Activated T-cell treated with anti-CD3 and anti-CD28 coated beads, Interleukin-2, amount 50 U/mL, for 4 hours (primary cell): ENCODE results near the gene DOCK6. TPM values are rescaled to one million over a fixed set of nuclear protein-coding genes. Genes with fewer than 3 reads are reported as not detected.
"Not testable (repeated sequence)": the region's sequence is repeated elsewhere in the genome, so short reads cannot be mapped to it uniquely, and the experiment has no call there.

Source experiments
- ATAC-seq, 2 donors: fragments of 200-7000 bp; cut with Tn5 transposase; one replicate each; pipeline ENCODE4 v1.10.0; 2021
- DNase-seq: peaks from one replicate; pipeline ENCODE4 v3.0.0-alpha.2; 2020
- H3K27me3 Mint-ChIP-seq: one replicate; pipeline ENCODE4 v1.8.0; 2021; ENCODE audit warnings: low read depth, mixed read lengths
- H3K36me3 Mint-ChIP-seq: one replicate; pipeline ENCODE4 v1.8.0; 2022; ENCODE audit warnings: mixed read lengths; ENCODE audit not compliant: insufficient read depth
- H3K4me1 Mint-ChIP-seq: one replicate; pipeline ENCODE4 v1.8.0; 2021; ENCODE audit warnings: low read depth, mixed read lengths
- H3K4me3 Mint-ChIP-seq: one replicate; pipeline ENCODE4 v1.8.0; 2021; ENCODE audit warnings: mild to moderate bottlenecking, moderate library complexity, mixed read lengths
- H3K9me3 Mint-ChIP-seq: one replicate; pipeline ENCODE4 v1.8.0; 2021; ENCODE audit warnings: mixed read lengths
- total RNA-seq, 3 donors: library from RNA; stranded (reverse); gene quantifications; one replicate each; pipeline ENCODE4 v1.2.1, GENCODE V29; 2021

DOCK6 gene
- total RNA-seq, 3 donors from 2014 or later: 1.7 to 2.9 (median 2.1) TPM

GRCh38 chr19:11177592-11177991 is 84.7 kb downstream of the DOCK6 start:
- H3K4me3 Mint-ChIP-seq: no peak overlapping the region
- peaks cover 8% of the 10 kb centered on the region for H3K4me1 Mint-ChIP-seq
- no peaks in the 10 kb centered on the region for H3K9me3 Mint-ChIP-seq
- ATAC-seq: no peak
- no peak for DNase-seq
- no peaks in the 10 kb centered on the region for H3K36me3 Mint-ChIP-seq
- H3K27me3 Mint-ChIP-seq: peaks cover 2% of the 10 kb centered on the region

GRCh38 chr19:11176466-11177193 is 85.7 kb downstream of the DOCK6 start:
- H3K9me3 Mint-ChIP-seq: no peaks in the 10 kb centered on the region
- H3K27me3 Mint-ChIP-seq: peaks cover 2% of the 10 kb centered on the region
- no peaks in the 10 kb centered on the region for H3K36me3 Mint-ChIP-seq
- ATAC-seq (no peak), DNase-seq (no peak)
- H3K4me3 Mint-ChIP-seq: no peak overlapping the region
- H3K4me1 Mint-ChIP-seq: peaks cover 8% of the 10 kb centered on the region

- Mint-ChIP-seq H3K4me3 (no peak overlapping the region), H3K36me3 (no peaks in the 10 kb centered on the region)
These were observed 86.4 kb downstream of the DOCK6 start for GRCh38 chr19:11175920-11176319.

DNA sequence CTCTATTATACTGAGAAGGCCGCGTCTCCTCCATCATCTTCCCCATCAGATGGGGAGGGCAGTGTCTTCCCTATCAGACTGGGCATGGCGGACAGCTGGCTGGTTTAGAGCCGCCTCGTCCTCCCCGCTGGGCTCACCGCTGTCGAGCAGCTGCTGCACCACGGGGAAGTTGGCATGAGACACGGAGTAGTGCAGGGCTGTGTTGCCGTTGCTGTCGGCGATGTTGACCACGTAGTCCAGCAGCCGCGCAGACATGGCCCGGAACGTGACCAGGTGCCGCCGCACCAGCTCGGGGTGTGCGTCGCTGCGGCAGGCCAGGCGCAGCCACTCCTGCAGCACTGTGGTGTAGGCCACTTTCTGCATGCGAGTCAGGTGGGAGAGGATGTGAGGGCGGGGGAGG is 88.0 kb downstream of the DOCK6 start:
- H3K4me3 Mint-ChIP-seq: no peak overlapping the region
- peaks cover 2% of the 10 kb centered on the region for H3K27me3 Mint-ChIP-seq
- H3K4me1 Mint-ChIP-seq: no peaks in the 10 kb centered on the region
- ATAC-seq (no peak), DNase-seq (no peak)
- H3K36me3 Mint-ChIP-seq: no peaks in the 10 kb centered on the region
- no peaks in the 10 kb centered on the region for H3K9me3 Mint-ChIP-seq

More at GRCh38 chr19:11175920-11176319, 86.4 kb downstream of the DOCK6 start:
- no peak for ATAC-seq
- peaks cover 8% of the 10 kb centered on the region for H3K4me1 Mint-ChIP-seq
- no peaks in the 10 kb centered on the region for H3K9me3 Mint-ChIP-seq
- DNase-seq: no peak
- peaks cover 2% of the 10 kb centered on the region for H3K27me3 Mint-ChIP-seq

DNA sequence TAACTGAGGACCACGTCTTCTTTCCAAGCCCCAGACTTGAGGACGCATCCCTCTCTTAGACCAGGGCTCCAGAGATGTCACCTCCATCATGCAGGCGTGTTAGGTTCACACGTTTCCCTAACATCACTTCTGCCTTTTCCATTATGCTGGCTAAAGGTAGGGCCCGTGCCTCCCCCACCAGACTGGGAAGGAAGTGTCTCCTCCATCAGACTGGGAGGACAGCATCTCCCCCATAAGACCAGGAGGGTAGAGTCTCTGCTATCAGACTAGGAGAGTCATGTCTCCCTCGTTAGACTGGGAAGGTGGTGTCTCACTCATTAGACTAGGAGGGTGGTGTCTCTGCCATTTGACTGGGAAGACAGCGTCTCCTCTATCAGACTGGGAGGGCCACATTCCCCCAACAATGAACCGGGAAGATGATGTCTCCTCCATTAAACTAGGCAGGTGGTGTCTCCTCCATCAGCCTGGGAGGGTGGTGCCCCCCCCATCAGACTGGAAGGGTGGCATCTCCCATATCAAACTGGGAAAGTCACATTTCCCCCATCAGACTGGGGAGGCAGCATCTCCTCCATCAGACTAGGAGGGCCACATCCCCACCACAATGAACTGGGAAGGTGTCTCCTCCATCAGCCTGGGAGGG is 88.7 kb downstream of the DOCK6 start:
- no peak overlapping the region for H3K4me3 Mint-ChIP-seq
- H3K9me3 Mint-ChIP-seq: no peaks in the 10 kb centered on the region
- no peaks in the 10 kb centered on the region for H3K36me3 Mint-ChIP-seq
- no peaks in the 10 kb centered on the region for H3K4me1 Mint-ChIP-seq
- peaks cover 2% of the 10 kb centered on the region for H3K27me3 Mint-ChIP-seq
- DNase-seq (no peak), ATAC-seq (no peak)

DNA sequence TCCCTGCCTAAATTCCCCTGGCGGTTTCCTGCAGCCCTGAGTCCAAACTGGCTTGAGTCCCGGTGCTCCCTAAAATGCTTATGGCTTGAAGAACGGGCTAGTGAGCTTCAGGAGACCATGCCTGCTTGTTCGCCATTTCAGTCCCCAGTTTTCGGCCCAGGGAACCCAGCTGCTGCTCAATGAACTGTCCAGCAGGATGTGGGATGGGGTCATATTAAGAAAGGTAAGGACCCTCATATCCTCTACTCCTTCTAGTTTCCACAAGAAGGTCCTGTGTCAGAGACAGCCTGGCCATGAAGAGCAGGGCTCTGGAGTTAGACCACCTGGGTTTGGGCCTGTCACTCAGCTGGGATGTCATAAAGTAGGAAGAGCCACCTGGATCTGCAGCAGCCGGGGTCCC is 89.7 kb downstream of the DOCK6 start:
- ATAC-seq (no peak), DNase-seq (no peak)
- H3K9me3 Mint-ChIP-seq: no peaks in the 10 kb centered on the region
- no peak overlapping the region for H3K4me3 Mint-ChIP-seq
- H3K4me1 Mint-ChIP-seq: no peaks in the 10 kb centered on the region
- no peaks in the 10 kb centered on the region for H3K27me3 Mint-ChIP-seq
- H3K36me3 Mint-ChIP-seq: no peaks in the 10 kb centered on the region

- Mint-ChIP-seq H3K4me3 (no peak overlapping the region), H3K27me3 (no peaks in the 10 kb centered on the region), H3K36me3 (no peaks in the 10 kb centered on the region), H3K4me1 (no peaks in the 10 kb centered on the region), H3K9me3 (no peaks in the 10 kb centered on the region)
- DNase-seq (no peak), ATAC-seq (no peak)
These were observed 91.2 kb downstream of the DOCK6 start for GRCh38 chr19:11171144-11171543.

GRCh38 chr19:11169896-11170678 is 92.2 kb downstream of the DOCK6 start:
- no peaks in the 10 kb centered on the region for H3K9me3 Mint-ChIP-seq
- no peaks in the 10 kb centered on the region for H3K4me1 Mint-ChIP-seq
- ATAC-seq: no peak
- no peak overlapping the region for H3K4me3 Mint-ChIP-seq
- H3K27me3 Mint-ChIP-seq: no peaks in the 10 kb centered on the region
- no peak for DNase-seq
- no peaks in the 10 kb centered on the region for H3K36me3 Mint-ChIP-seq

DNA sequence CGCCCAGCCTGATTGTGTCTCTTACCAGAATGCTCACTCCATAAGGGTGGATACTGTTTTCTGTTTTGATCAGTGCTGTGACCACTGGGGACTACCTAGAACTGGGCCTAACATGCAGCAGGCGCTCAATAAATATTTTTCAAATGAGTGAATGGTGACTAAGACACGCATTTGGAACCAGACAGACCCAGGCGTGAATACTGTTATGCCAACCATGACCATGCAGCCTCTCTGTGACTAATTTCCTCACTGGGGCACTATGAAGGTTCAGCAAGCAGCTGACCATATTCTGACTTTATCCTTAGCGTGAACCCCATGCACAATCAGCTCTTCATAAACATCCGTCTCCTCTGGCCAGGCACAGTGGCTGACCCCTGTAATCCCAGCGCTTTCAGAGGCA is 93.8 kb downstream of the DOCK6 start:
- Mint-ChIP-seq H3K4me1 (no peaks in the 10 kb centered on the region), H3K36me3 (no peaks in the 10 kb centered on the region), H3K4me3 (no peak overlapping the region), H3K9me3 (no peaks in the 10 kb centered on the region), H3K27me3 (no peaks in the 10 kb centered on the region)
- ATAC-seq (no peak), DNase-seq (no peak)

DNA sequence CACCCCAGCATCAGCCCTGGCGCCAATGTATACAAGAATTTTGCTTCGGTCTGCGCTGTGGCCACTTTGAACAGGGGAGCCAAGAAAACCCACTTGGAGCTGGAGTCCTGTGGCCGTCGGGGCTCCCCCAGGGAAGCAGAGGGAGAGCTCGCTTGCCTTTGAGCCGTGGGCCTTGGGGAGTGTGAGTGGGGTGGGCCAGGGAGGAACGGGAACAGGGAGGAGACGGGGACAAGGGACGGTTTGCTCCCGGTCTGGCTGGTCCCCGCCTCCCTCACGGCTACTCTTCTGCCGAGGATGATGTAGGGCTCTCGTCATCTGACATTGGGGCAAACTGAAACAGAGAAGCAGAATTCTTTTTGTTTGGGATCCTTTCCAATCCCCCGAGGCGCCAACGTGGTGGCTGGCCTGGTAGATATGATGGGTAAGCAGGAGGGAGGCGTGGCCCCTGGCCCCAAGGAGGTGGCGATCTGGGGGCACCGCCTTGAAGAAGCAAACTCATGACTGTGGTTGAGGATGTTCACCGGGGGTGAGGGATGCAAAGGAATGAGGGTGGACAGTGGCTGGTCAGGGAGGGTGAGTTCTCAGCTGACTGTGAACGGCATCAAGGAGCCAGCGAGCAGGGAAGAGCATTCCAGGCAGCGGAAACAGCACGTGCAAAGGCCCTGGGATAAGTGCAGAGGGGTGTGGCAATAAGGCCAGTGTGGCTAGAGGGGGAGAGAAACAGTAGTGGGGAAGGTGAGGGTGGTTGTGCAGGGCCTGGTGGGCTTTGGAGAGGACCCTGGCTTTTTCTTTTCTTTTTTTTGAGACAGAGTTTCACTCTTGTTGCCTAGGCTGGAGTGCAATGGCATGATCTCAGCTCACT is 95.8 kb downstream of the DOCK6 start:
- Mint-ChIP-seq H3K36me3 (no peaks in the 10 kb centered on the region), H3K27me3 (no peaks in the 10 kb centered on the region), H3K9me3 (no peaks in the 10 kb centered on the region), H3K4me3 (no peak overlapping the region), H3K4me1 (no peaks in the 10 kb centered on the region)
- DNase-seq (no peak), ATAC-seq (no peak)

GRCh38 chr19:11165486-11166030 is 96.8 kb downstream of the DOCK6 start:
- no peak overlapping the region for H3K4me3 Mint-ChIP-seq
- no peaks in the 10 kb centered on the region for H3K4me1 Mint-ChIP-seq
- no peaks in the 10 kb centered on the region for H3K36me3 Mint-ChIP-seq
- ATAC-seq (no peak), DNase-seq (no peak)
- no peaks in the 10 kb centered on the region for H3K9me3 Mint-ChIP-seq
- no peaks in the 10 kb centered on the region for H3K27me3 Mint-ChIP-seq

- DNase-seq (no peak), ATAC-seq (no peak)
- Mint-ChIP-seq H3K27me3 (no peaks in the 10 kb centered on the region), H3K4me3 (no peak overlapping the region), H3K36me3 (no peaks in the 10 kb centered on the region), H3K4me1 (no peaks in the 10 kb centered on the region), H3K9me3 (no peaks in the 10 kb centered on the region)
These were observed 97.4 kb downstream of the DOCK6 start for GRCh38 chr19:11164879-11165406.

DNA sequence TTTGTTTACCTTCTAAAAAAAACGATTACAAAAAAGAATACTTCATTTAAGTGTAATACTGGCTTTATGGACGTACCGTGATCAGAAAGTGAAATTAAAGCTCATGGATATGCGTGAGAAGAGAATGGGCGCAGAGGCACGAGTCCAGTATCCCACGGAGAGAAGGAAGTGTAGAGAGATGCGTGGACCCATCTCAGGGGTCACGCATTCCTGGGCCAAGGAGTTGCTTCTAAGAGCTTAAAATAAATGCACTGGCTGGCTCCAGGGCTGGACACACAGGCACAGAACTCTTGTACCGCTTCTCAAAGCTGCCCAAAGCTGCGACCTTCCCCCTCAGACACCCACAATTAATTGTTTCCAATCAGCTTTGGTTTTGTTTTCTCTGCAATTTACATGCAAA is 98.0 kb downstream of the DOCK6 start:
- no peak for DNase-seq
- no peaks in the 10 kb centered on the region for H3K36me3 Mint-ChIP-seq
- H3K4me1 Mint-ChIP-seq: no peaks in the 10 kb centered on the region

DNA sequence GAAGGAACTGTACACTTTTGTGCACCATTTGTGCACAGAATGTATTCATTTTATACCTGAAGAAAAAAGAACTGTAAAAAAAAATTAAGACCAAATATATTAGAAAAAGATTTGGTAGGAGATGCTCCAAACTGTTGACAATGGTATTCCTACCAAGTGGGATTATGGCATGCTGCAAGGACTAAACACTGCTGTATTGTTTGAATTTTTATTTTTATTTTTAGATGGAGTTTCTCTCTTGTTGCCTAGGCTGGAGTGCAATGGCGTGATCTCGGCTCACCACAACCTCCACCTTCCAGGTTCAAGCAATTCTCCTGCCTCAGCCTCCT is 101.9 kb downstream of the DOCK6 start:
- not testable (repeated sequence) for H3K9me3 Mint-ChIP-seq, DNase-seq, H3K4me1 Mint-ChIP-seq, ATAC-seq, H3K27me3 Mint-ChIP-seq, H3K36me3 Mint-ChIP-seq, H3K4me3 Mint-ChIP-seq

More for the DNA sequence above, 98.0 kb downstream of the DOCK6 start:
- no peaks in the 10 kb centered on the region for H3K9me3 Mint-ChIP-seq
- H3K4me3 Mint-ChIP-seq: no peak overlapping the region
- no peaks in the 10 kb centered on the region for H3K27me3 Mint-ChIP-seq
- no peak for ATAC-seq
